ENCODE results near the gene C2CD4A. TPM values are rescaled to one million over a fixed set of nuclear protein-coding genes. Genes with fewer than 3 reads are reported as not detected.

C2CD4A gene
- total RNA-seq, 1 donor: not detected

DNA sequence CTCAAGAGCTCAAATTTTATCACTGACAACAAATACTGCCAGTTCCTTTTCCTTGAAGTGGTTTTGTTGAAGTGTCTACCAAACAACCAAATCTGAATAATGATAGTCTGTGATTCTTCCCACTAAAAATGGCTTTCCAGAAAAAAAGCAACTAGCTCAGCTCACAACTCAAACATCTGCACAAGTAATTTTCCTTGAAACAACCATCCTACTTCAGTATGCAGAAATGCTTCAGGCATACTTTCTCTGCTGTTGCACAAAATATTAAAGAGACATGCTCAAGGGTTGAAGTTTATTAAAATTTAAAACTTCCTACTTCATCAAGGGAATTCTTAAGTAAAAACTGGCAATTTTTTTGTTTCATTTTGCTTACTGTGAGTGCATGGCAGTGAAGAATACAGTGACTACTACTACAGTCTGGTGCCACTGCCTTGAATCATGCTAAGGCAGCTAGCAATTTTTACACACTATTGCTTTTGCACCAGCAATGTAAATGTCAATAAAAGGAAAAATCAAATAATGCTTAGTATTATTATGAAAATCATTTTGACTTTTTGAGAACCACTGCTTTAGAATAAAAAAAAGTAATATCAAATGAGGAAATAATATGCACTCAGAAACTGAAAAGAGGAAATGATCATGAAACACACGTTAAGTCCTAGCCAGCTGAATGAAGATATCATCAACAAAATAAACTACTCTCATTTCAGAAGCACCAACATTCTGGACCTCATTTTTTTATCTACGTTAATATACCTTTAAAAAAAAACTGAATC lies 40.1 kb upstream of the C2CD4A start:
- no peaks in the 10 kb centered on the region for H3K9me3 ChIP-seq (ENCODE audit: low read depth, low read length)
- H4K20me1 ChIP-seq (ENCODE audit: insufficient read depth, low read length): no peaks in the 10 kb centered on the region
- no peak overlapping the region for H3K27ac ChIP-seq (ENCODE audit: low read depth, low read length)
- no peaks in the 10 kb centered on the region for H3K79me2 ChIP-seq (ENCODE audit: insufficient read depth, low read length)
- no peaks in the 10 kb centered on the region for H3K4me1 ChIP-seq (ENCODE audit: insufficient read depth, low read length)
- TF ChIP-seq, protein P1, sequence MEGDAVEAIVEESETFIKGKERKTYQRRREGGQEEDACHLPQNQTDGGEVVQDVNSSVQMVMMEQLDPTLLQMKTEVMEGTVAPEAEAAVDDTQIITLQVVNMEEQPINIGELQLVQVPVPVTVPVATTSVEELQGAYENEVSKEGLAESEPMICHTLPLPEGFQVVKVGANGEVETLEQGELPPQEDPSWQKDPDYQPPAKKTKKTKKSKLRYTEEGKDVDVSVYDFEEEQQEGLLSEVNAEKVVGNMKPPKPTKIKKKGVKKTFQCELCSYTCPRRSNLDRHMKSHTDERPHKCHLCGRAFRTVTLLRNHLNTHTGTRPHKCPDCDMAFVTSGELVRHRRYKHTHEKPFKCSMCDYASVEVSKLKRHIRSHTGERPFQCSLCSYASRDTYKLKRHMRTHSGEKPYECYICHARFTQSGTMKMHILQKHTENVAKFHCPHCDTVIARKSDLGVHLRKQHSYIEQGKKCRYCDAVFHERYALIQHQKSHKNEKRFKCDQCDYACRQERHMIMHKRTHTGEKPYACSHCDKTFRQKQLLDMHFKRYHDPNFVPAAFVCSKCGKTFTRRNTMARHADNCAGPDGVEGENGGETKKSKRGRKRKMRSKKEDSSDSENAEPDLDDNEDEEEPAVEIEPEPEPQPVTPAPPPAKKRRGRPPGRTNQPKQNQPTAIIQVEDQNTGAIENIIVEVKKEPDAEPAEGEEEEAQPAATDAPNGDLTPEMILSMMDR (IDR thresholded peaks at IDR 0.05; ENCODE audit: extremely low read depth, low read depth, low read length): no peak
- no peaks in the 10 kb centered on the region for H3K36me3 ChIP-seq (ENCODE audit: insufficient read depth, low read length)
- H2AFZ ChIP-seq (ENCODE audit: low read length): no peak overlapping the region
- H3K4me2 ChIP-seq (ENCODE audit: insufficient read depth, low read length): no peak overlapping the region
- DNase-seq (ENCODE audit: insufficient read length, low spot score, missing footprints): no peak
- H3K27me3 ChIP-seq (ENCODE audit: insufficient read depth, low read length): no peaks in the 10 kb centered on the region
- H3K4me3 ChIP-seq (ENCODE audit: insufficient read depth, low read length): no peak overlapping the region

- no peak overlapping the region for H3K4me3 ChIP-seq (ENCODE audit: insufficient read depth, low read length)
- TF ChIP-seq, protein P1 (IDR thresholded peaks at IDR 0.05; ENCODE audit: extremely low read depth, low read depth, low read length): no peak
- H4K20me1 ChIP-seq (ENCODE audit: insufficient read depth, low read length): no peaks in the 10 kb centered on the region
- no peaks in the 10 kb centered on the region for H3K4me1 ChIP-seq (ENCODE audit: insufficient read depth, low read length)
- no peaks in the 10 kb centered on the region for H3K9me3 ChIP-seq (ENCODE audit: low read depth, low read length)
- DNase-seq (ENCODE audit: insufficient read length, low spot score, missing footprints): no peak
- H3K27me3 ChIP-seq (ENCODE audit: insufficient read depth, low read length): no peaks in the 10 kb centered on the region
- H3K36me3 ChIP-seq (ENCODE audit: insufficient read depth, low read length): no peaks in the 10 kb centered on the region
- H3K79me2 ChIP-seq (ENCODE audit: insufficient read depth, low read length): no peaks in the 10 kb centered on the region
- H3K4me2 ChIP-seq (ENCODE audit: insufficient read depth, low read length): no peak overlapping the region
- H3K27ac ChIP-seq (ENCODE audit: low read depth, low read length): no peak overlapping the region
- no peak overlapping the region for H2AFZ ChIP-seq (ENCODE audit: low read length)
Observed at GRCh38 chr15:62027263-62027565, 39.6 kb upstream of the C2CD4A start.

DNA sequence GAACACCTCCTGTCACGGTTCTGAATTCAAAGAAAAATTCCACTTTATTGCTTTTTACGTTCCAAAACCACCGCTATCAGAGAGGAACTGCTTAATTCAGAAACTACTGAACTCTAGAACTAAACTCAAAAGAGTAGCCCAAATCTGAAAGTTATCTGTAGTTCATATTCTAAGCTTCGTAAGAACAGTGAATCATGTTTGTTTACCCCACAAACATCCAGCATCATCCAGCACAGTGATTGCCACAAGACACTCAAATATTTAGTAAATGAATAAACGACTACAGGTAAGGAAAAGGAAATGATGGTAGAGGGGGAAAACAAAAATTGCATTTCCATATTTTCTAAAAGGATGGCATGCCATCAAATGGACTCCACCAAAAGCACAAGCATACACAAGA lies 38.9 kb upstream of the C2CD4A start:
- TF ChIP-seq, protein P1 (IDR thresholded peaks at IDR 0.05; ENCODE audit: extremely low read depth, low read depth, low read length): no peak

GRCh38 chr15:62035256-62035924 lies 31.4 kb upstream of the C2CD4A start:
- Histone ChIP-seq H3K27me3 (ENCODE audit: insufficient read depth, low read length) (no peaks in the 10 kb centered on the region), H2AFZ (ENCODE audit: low read length) (no peak overlapping the region), H3K4me1 (ENCODE audit: insufficient read depth, low read length) (peaks cover 9% of the 10 kb centered on the region), H3K27ac (ENCODE audit: low read depth, low read length) (peak overlapping the region; percentile 35), H4K20me1 (ENCODE audit: insufficient read depth, low read length) (no peaks in the 10 kb centered on the region), H3K4me2 (ENCODE audit: insufficient read depth, low read length) (peak overlapping the region; percentile 37), H3K9me3 (ENCODE audit: low read depth, low read length) (no peaks in the 10 kb centered on the region), H3K79me2 (ENCODE audit: insufficient read depth, low read length) (no peaks in the 10 kb centered on the region), H3K4me3 (ENCODE audit: insufficient read depth, low read length) (no peak overlapping the region), H3K36me3 (ENCODE audit: insufficient read depth, low read length) (no peaks in the 10 kb centered on the region)
- no peak for DNase-seq (ENCODE audit: insufficient read length, low spot score, missing footprints)
- TF ChIP-seq, protein P1 (IDR thresholded peaks at IDR 0.05; ENCODE audit: extremely low read depth, low read depth, low read length): no peak

More for the DNA sequence above, 38.9 kb upstream of the C2CD4A start:
- Histone ChIP-seq H3K79me2 (ENCODE audit: insufficient read depth, low read length) (no peaks in the 10 kb centered on the region), H3K4me1 (ENCODE audit: insufficient read depth, low read length) (no peaks in the 10 kb centered on the region), H3K4me2 (ENCODE audit: insufficient read depth, low read length) (no peak overlapping the region), H2AFZ (ENCODE audit: low read length) (no peak overlapping the region), H4K20me1 (ENCODE audit: insufficient read depth, low read length) (no peaks in the 10 kb centered on the region), H3K27me3 (ENCODE audit: insufficient read depth, low read length) (no peaks in the 10 kb centered on the region), H3K36me3 (ENCODE audit: insufficient read depth, low read length) (no peaks in the 10 kb centered on the region), H3K9me3 (ENCODE audit: low read depth, low read length) (no peaks in the 10 kb centered on the region), H3K4me3 (ENCODE audit: insufficient read depth, low read length) (no peak overlapping the region), H3K27ac (ENCODE audit: low read depth, low read length) (no peak overlapping the region)
- DNase-seq (ENCODE audit: insufficient read length, low spot score, missing footprints): no peak
